Coronary artery (tissue), 2 donors: ENCODE results near the gene MDH1.
"Not testable (repeated sequence)": the region's sequence is repeated elsewhere in the genome, so short reads cannot be mapped to it uniquely, and the experiment has no call there.

Experiments used
- DNase-seq: peaks from one replicate; pipeline ENCODE4 v3.0.0-alpha.2; 2017; ENCODE audit warnings: low spot score
- H3K27ac ChIP-seq, 2 donors: fragments of 200-600 bp; sonication (generic); one replicate each; pipeline ENCODE4 v1.5.1; 2016 to 2019
- H3K4me3 ChIP-seq: fragments of 200-600 bp; sonication (generic); 2 replicates; pipeline ENCODE4 v1.5.1; 2016; ENCODE audit warnings: mild to moderate bottlenecking, moderate library complexity
- TF ChIP-seq, protein P1 (sequence below): fragments of 200-600 bp; sonication (generic); IDR thresholded peaks from one replicate; pipeline ENCODE4 v1.5.1; 2019; ENCODE audit warnings: antibody characterized with exemption

Gene MDH1

DNA sequence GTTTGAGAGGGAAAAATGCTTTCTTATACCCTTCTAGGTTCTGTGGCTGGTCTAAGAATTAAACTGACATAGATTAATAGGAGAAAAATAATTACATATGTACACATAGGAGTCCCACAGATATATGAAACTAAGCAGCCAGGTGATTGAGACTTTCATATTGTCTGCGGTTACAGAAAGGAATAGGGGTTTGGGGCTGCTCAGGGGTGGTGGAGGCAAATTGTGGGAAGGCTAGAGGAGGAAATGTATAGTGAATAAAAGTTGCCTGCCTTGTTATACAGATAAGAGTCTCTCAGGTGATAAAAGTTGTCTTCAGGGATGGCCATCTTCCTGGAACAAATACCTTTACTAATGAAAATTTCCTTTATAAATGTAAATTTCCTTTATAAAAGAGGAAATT lies 28.6 kb downstream of the MDH1 start:
- H3K27ac ChIP-seq, result no peak overlapping the region
- TF ChIP-seq, protein P1, sequence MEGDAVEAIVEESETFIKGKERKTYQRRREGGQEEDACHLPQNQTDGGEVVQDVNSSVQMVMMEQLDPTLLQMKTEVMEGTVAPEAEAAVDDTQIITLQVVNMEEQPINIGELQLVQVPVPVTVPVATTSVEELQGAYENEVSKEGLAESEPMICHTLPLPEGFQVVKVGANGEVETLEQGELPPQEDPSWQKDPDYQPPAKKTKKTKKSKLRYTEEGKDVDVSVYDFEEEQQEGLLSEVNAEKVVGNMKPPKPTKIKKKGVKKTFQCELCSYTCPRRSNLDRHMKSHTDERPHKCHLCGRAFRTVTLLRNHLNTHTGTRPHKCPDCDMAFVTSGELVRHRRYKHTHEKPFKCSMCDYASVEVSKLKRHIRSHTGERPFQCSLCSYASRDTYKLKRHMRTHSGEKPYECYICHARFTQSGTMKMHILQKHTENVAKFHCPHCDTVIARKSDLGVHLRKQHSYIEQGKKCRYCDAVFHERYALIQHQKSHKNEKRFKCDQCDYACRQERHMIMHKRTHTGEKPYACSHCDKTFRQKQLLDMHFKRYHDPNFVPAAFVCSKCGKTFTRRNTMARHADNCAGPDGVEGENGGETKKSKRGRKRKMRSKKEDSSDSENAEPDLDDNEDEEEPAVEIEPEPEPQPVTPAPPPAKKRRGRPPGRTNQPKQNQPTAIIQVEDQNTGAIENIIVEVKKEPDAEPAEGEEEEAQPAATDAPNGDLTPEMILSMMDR, result no peak
- no peak for DNase-seq
- no peak overlapping the region for H3K4me3 ChIP-seq

DNA sequence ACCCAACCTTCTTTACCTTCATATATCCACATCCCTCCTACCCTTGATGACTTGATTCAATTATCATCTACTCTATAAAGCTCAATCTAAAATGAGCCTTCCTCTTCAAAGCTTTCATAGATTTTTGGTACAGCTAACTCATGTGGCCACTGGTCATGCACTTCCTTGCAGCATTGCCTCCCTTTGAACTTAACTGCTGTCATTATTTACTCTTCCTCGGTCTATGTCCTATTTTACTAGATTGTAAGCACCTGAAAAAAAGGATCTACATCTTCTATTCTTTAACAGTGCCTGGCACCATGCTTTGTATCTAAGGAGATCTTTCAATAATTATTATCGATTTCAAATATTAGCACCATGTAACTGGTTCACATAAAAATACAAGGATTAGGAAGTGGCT lies 30.6 kb downstream of the MDH1 start:
- TF ChIP-seq, protein P1, result no peak
- no peak for DNase-seq
- Histone ChIP-seq H3K27ac (no peak overlapping the region), H3K4me3 (no peak overlapping the region)

DNA sequence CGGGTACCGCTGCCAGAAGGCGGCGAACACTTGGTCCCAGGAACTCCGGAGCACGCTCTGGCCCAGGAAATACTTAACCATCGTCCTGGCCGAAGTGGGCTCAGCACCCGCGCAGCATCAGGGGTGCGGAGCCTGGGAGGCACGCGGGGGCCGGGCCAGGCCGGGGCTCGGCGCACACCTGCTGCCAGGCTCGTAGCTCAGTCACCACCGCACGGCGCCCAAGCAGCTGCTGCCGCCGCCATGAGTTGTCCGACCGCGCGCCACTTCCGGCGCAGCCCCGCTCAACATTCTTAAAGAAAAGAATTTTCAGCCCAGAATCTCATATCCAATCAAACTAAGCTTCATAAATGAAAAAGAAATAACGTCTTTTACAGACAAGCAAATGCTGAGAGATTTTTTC lies 34.0 kb downstream of the MDH1 start:
- H3K4me3 ChIP-seq, result no peak overlapping the region
- TF ChIP-seq, protein P1, result no peak
- no peak for DNase-seq
- H3K27ac ChIP-seq, result no peak overlapping the region

DNA sequence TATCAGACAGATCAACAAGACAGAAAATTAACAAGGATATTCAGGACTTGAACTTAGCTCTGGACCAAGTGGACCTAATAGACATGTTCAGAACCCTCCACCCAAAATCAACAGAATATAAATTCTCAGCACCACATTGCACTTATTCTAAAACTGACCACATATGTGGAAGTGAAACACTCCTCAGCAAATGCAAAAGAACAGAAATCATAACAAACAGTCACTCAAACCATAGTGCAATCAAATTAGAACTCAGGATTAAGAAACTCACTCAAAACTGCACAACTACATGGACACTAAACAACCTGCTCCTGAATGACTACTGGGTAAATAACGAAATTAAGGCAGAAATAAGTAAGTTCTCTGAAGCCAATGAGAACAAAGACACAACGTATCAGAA lies 35.0 kb downstream of the MDH1 start:
- H3K4me3 ChIP-seq, H3K27ac ChIP-seq, DNase-seq: not testable (repeated sequence)

DNA sequence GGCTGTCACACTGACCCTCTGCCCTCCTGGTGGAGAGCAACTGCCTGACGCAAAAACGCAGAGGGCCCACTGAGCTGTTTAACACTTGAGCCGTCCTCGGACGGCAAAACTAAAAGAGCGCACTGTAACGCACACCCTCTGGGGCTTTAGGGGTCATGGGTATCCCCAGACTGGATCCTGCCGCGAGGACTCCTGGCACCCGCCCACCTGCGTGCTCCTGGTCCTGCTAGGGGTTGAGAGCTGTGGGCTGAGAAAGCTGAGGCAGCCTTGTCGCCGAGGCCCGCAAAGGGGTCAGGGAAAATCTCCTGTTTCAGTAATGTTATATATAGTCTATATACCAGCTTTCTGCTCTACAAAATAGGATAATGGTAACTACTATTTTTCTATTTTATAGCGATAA lies 39.1 kb downstream of the MDH1 start:
- no peak for DNase-seq
- no peak overlapping the region for H3K27ac ChIP-seq
- TF ChIP-seq, protein P1, result no peak
- no peak overlapping the region for H3K4me3 ChIP-seq

DNA sequence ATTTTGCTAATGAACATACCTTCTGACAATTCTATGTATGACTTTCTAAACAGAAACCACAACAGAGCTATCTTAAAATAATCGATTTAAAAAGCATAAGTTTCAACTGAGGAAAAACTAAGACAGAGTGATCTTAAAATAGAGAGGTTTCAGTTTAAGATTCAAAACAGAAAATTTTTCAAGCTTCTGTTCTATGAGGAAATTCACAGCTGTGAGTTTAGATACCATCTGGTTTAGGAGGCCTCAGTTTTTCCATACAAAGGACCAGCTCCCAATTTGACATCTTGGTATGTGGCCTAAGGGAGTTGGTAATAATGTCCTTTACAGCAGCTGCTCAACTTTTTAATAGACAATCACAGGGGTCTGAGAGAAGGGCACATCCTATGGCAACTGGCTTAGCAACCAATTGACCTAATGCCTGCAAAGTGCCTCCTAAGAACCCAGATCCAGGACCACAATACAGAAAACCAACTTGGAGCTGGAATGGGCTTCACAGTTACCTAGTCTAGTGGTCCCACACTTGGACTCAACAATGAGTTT lies 39.7 kb downstream of the MDH1 start:
- H3K27ac ChIP-seq, result no peak overlapping the region

DNA sequence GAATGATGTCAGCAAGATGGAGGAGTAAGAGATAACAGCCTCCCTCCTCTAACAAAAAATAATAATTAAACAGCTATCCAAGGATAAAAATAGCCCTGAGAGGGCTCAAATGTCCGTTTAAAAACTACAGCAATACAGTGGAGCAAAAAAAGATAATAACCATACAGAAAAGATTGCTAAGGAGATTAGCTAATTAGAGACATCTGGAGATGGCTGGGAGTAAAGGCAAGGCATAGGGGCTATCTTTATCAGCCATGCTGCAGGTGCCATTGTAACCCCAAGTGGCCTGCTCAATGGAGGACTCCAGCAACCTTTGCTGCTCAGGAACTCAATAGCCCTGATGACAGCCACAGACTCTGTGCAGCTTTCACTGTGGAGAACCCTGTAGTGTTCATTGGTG lies 42.7 kb downstream of the MDH1 start:
- TF ChIP-seq, protein P1, result no peak
- Histone ChIP-seq H3K27ac (no peak overlapping the region), H3K4me3 (no peak overlapping the region)
- DNase-seq, result no peak

More for the DNA sequence above, 39.7 kb downstream of the MDH1 start:
- no peak for DNase-seq
- TF ChIP-seq, protein P1, result no peak
- no peak overlapping the region for H3K4me3 ChIP-seq

DNA sequence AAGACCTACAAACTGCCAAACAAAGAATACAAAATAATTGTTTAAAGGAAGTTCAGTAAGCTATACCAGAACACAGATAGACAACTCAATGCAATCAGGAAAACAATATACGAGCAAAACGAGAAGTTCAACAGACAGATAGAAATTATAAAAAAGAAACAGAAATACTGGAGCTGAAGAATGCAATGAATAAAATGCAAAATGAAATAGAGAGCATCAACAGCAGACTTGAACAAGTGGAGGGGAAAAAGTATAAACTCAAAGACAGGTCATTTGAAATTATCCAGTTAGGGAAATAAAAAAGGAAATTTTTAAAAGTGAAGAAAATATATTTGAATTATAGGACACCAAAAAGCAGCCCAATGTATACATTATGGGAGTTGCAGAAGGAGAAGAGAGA lies 43.6 kb downstream of the MDH1 start:
- TF ChIP-seq, protein P1, result no peak
- Histone ChIP-seq H3K27ac (no peak overlapping the region), H3K4me3 (no peak overlapping the region)
- DNase-seq, result no peak
